Aorta (tissue), 5 donors: ENCODE results near the gene DYNC2LI1. TPM values are rescaled to one million over a fixed set of nuclear protein-coding genes. Genes with fewer than 3 reads are reported as not detected.
"Not testable (repeated sequence)": the region's sequence is repeated elsewhere in the genome, so short reads cannot be mapped to it uniquely, and the experiment has no call there.

Source experiments
- ATAC-seq: fragments of 200-7000 bp; cut with Tn5 transposase; one replicate; pipeline ENCODE4 v1.9.1; 2022; ENCODE audit warnings: moderate library complexity; ENCODE audit not compliant: low FRiP score
- DNase-seq, 2 donors: peaks; one replicate each; pipeline ENCODE4 v3.0.0-alpha.2; 2020
- H3K27ac ChIP-seq, 2 donors: one replicate each; pipeline ENCODE4 v1.5.1; 2013; ENCODE audit warnings: low read length in 2 of 2, mild to moderate bottlenecking in 2 of 2, moderate library complexity in 2 of 2, control low read depth in 1 of 2, inconsistent platforms in 1 of 2, low read depth in 1 of 2
- H3K27me3 ChIP-seq, 2 donors: one replicate each; pipeline ENCODE4 v1.6.1; 2013; ENCODE audit warnings: control low read depth in 1 of 2, low read length in 1 of 2, mild to moderate bottlenecking in 1 of 2, moderate library complexity in 1 of 2; ENCODE audit not compliant: insufficient read depth in 2 of 2, control insufficient read depth in 1 of 2
- H3K36me3 ChIP-seq, 2 donors: one replicate each; pipeline ENCODE4 v1.6.1; 2013; ENCODE audit warnings: control low read depth in 1 of 2, low read length in 1 of 2, mild to moderate bottlenecking in 1 of 2; ENCODE audit not compliant: insufficient read depth in 2 of 2, control insufficient read depth in 1 of 2
- H3K4me1 ChIP-seq, 2 donors: one replicate each; pipeline ENCODE4 v1.6.1; 2013; ENCODE audit warnings: low read length in 2 of 2, control low read depth in 1 of 2, mild to moderate bottlenecking in 1 of 2, moderate library complexity in 1 of 2; ENCODE audit not compliant: insufficient read depth in 2 of 2, control insufficient read depth in 1 of 2
- H3K4me3 ChIP-seq, 2 donors: one replicate each; pipeline ENCODE4 v1.5.1; 2013; ENCODE audit warnings: low read length in 2 of 2, control low read depth in 1 of 2, mild to moderate bottlenecking in 1 of 2
- H3K9me3 ChIP-seq: one replicate; pipeline ENCODE4 v1.6.1; 2013; ENCODE audit warnings: mild to moderate bottlenecking, low read length; ENCODE audit not compliant: control insufficient read depth
- WGBS, 2 donors: extraction: QIAGEN DNeasy Blood & Tissue Kit; methylation state at CpG; one replicate each; pipeline ENCODE4 v1.1.7; 2013; 5-methylcytosine and 5-hydroxymethylcytosine counted together
- intact Hi-C, 2 donors: fragments of 100-400 bp; cut with DNase I; formaldehyde crosslinking; loops; one replicate each; pipeline versions ENCODE4 v1.14.2 to v1.15.0; 2022
- long read RNA-seq, 2 donors: library from polyadenylated mRNA; unstranded; transcript quantifications; one replicate each; pipeline ENCODE4 v2.0.0, GENCODE V29; 2020 to 2021
- polyA plus RNA-seq, 2 donors: library from polyadenylated mRNA; stranded (reverse); fragments of 200-250 nt; gene quantifications; one replicate each; pipeline ENCODE4 v1.2.3, GENCODE V29; 2013
- total RNA-seq, 2 donors: library from RNA; stranded (reverse); fragmentation: NEBNext Ultra II Directional; extraction: Animal tissue kit (Norgen Biotek cat#: 25700); gene quantifications; one replicate each; pipeline ENCODE4 v1.2.1, GENCODE V29; 2021
- donor health status: healthy with polysubstance abuse.
- donor health status: Bipolar disorder and iron deficiency.
- donor health status: DM: no; HTN: no; CAD: no.
- donor health status: DM: no; HTN: no; CAD: no.
- donor health status: DM: yes; HTN: yes; CAD: no.

The DYNC2LI1 gene
- total RNA-seq = 10 to 100 TPM in 1 of 2 donors, 1 to 10 TPM in 1; 8.8 to 24.6 TPM
- 10 to 100 TPM; 30.2 to 44.3 TPM for polyA plus RNA-seq
- long read RNA-seq, donor 1, transcript DYNC2LI1-201 (13 exons, 1,399 nt) = major isoform, 6 of 14 reads
- long read RNA-seq, donor 1, partial matches to known transcripts = 3 of 14 reads
- long read RNA-seq, donor 1, other reads (novel, unspliced or antisense) = 3 of 14 reads
- long read RNA-seq, donor 2, partial matches to known transcripts = 1 of 8 reads
- long read RNA-seq, donor 2, other reads (novel, unspliced or antisense) = 4 of 8 reads

DNA sequence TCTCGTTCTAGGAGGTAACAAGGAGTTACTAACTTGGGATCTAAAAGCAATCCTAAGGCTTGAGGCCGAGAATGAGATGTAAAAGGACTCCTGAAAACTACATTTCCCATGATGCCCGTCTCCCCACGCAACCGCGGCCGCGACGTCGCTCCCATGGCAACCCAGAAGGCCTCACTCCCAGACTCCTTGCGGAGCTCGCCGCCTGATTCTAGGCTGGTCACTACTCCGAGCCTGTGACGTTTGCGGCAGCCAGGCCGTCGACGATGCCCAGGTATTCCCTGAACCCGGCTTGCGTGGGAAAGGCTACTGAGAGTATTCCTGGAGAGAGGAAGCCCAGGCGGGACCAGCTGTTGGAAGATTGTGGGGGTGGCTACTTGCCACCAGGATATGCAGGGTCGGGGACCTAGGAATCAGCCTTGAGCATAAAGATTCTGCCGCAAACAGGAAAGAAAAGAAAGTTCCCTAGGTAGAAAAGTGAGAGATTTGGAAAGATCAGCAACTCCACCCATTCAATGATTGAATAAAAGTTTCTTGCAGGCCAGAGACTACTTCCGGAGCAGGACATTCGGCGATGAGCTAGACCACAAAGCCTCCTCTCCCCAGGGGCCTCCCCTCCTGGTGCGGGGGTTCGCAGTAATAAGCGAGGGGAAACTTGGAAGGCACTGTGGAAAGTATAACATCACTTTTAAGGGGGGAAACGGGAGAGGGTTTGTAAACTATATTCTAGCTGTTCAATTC, at the start of gene DYNC2LI1:
TSS of gene DYNC2LI1 (plus strand) at position 164 of the 738 bp plus-strand sequence. CDS start at position 264, 100 bp downstream.
- DNase-seq (peak; percentile 91 to 94), ATAC-seq (peak; percentile 98)
- WGBS, 2 donors = 0 to 1% methylated on average over 31 of the region's 31 CpGs
- intact Hi-C loops = no loop called here
- no peaks in the 10 kb centered on the region for H3K4me1 ChIP-seq
- peak within 1 kb of the TSS; percentile 68 to 69 for H3K4me3 ChIP-seq
- H3K36me3 ChIP-seq = peaks cover 0 to 2% of the 10 kb centered on the region in 2 donors
- H3K27me3 ChIP-seq = no peaks in the 10 kb centered on the region
- peak within 1 kb of the TSS in 1 of 2 donors; percentile 60 for H3K27ac ChIP-seq
- H3K9me3 ChIP-seq = no peaks in the 10 kb centered on the region

DNA sequence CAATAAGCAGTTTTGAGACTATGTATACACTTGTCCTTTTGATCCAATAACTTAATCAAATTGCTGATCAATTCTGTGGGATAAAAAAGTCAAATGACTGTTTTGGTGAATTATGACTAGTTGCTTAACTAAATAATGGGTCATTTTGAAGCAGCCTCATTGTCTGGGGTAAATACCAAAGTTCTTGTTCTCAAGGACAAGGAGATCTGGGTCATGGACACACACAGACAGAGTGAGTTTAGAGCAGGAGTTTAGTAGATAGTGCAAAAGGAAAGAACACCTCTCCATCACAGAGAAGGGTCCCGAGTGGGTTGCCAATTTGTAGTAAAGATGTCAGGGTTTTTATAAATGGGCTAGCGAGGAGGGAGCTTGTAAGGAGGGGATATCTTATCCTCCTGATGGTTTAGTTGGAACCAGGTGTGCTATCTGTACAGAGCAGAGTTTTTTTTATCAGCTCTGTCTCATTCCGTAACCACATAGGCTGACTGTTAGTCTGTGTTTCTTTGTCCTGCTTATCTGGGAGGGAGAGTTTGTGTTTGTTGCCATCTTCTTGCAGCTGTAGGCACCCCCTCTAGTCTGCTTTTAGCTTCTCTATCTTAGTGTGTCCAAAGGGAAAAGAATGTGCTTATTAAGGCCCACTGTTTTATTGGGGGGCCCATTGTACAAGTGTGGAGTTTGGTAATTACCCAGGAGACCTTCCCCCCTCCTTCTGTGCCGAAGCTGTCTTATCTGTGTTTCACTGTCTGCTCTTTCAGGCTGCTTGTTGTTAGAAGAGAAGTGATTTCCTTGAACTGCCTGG, 48.9 kb upstream of the DYNC2LI1 start:
- Histone ChIP-seq H3K27ac (no peak overlapping the region), H3K27me3 (no peaks in the 10 kb centered on the region), H3K4me1 (no peaks in the 10 kb centered on the region), H3K36me3 (peaks cover 0 to 2% of the 10 kb centered on the region in 2 donors), H3K9me3 (no peaks in the 10 kb centered on the region), H3K4me3 (no peak overlapping the region)
- ATAC-seq = no peak
- WGBS, 2 donors = 78 to 81% methylated on average over 4 of the region's 4 CpGs
- no peak for DNase-seq
- intact Hi-C loops = no loop called here

DNA sequence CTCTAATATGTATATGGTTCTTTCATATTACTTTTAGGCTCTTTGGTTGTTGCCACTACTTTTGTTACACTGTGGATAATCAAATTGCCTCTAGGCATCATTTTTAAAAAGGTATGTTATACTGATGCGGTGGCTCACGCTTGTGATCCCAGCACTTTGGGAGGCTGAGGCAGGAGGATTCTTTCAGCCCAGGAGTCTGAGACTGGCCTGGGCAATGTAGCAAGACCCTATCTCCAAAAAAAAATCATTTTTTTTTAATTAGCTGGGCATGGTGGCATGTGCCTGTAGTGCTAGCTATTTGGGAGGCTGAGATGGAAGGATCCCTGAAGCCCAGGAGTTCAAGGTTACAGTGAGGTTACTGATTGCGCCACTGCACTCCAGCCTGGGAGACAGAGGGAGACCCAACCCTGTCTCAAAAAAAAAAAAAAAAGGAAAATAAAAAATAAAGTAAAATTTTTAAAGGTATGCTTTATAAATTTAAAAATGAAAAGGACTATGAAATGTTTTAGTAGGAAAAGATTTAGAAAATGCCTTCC, 48.1 kb upstream of the DYNC2LI1 start:
- Histone ChIP-seq H3K9me3 (no peaks in the 10 kb centered on the region), H3K27ac (no peak overlapping the region), H3K36me3 (peaks cover 0 to 2% of the 10 kb centered on the region in 2 donors), H3K4me3 (no peak overlapping the region), H3K27me3 (no peaks in the 10 kb centered on the region), H3K4me1 (no peaks in the 10 kb centered on the region)
- no peak for DNase-seq
- ATAC-seq = no peak
- 97 to 99% methylated on average over 3 of the region's 3 CpGs for WGBS, 2 donors
- intact Hi-C loops = no loop called here

DNA sequence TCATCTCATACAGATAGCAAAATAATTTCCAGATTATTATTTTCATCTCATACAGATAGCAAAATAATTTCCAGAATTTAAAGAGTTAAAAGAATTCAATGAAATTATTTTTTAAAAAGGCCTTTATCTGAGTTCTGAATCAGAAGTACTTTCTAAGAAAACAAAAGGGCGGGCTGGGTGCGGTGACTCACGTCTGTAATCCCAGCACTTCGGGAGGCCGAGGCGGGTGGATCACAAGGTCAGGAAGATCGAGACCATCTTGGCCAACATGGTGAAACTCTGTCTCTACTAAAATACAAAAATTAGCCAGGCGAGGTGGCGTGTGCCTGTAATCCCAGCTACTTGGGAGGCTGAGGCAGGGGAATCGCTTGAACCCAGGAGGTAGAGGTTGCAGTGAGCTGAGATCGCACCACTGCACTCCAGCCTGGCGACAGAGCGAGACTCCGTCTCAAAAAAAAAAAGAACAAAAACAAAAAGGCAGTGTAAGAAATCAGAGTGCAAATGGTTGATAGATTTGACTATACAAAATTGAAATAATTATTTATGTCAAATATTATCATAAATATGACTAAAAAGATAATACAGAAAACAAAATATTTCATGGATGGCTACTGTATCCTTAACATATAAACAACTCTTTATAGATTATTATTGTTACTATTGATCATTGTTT, 46.7 kb upstream of the DYNC2LI1 start:
- ATAC-seq, H3K36me3 ChIP-seq, H3K4me1 ChIP-seq, DNase-seq, H3K27ac ChIP-seq, H3K4me3 ChIP-seq, intact Hi-C loops, H3K27me3 ChIP-seq, H3K9me3 ChIP-seq: not testable (repeated sequence)
- WGBS, 2 donors = 73 to 75% methylated on average over 14 of the region's 14 CpGs

DNA sequence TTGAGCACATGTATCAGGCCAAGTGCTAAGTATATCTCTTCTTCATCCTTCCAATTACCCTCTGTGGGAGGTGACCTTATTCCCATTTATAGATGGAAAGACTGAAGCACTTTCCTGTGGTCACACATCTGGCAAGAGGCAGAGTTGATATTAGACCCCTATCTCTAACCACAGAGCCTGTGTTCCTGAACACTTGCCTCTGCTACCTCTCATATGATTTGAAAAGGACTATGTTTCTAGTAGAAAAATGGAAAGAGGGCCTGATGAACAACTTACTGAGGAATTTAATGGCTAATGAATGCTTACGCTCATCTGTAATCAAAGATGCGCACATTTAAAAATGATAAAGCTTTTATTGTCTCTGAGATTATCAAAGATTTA, 46.2 kb upstream of the DYNC2LI1 start:
- Histone ChIP-seq H3K36me3 (peaks cover 0 to 2% of the 10 kb centered on the region in 2 donors), H3K27me3 (no peaks in the 10 kb centered on the region), H3K4me1 (no peaks in the 10 kb centered on the region), H3K4me3 (no peak overlapping the region), H3K9me3 (no peaks in the 10 kb centered on the region), H3K27ac (no peak overlapping the region)
- ATAC-seq (no peak), DNase-seq (no peak)
- intact Hi-C loops = no loop called here
- WGBS, 2 donors = 96 to 98% methylated on average over 2 of the region's 2 CpGs

DNA sequence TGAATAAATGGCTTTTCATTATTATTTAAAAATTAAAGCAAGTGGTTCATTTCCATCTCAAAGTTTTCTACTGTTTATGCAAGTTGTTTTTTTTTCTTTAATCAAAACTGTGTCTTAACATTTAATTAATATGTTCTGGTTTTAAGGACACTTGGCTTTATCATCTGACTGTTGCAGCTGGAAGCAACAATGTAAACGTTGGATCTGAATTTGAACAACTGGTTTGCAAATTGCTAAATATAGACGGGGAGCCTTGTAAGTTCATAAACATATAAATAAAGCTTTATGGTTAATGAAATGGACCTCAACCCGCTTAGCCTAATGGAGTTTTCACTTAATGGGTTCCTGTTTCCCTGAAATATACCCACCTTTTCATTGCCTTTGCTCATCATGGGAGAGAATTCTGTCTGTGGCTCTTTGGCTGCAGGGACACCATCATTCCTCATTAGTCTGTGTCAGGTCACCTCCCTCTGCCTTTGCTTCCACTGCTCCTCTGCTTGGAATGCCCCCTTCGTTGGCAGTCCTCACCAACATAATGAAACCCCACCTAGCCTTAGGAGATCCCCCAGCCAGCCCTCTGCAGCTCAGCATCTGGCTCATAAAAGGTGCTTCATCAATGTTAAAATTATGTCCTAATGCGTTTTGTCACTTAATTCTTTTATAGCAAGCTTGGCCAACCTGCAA, 44.2 kb upstream of the DYNC2LI1 start:
- H3K27me3 ChIP-seq = no peaks in the 10 kb centered on the region
- WGBS, 2 donors = 64 to 67% methylated on average over 5 of the region's 5 CpGs
- H3K4me3 ChIP-seq = no peak overlapping the region
- no peaks in the 10 kb centered on the region for H3K9me3 ChIP-seq
- ATAC-seq = no peak
- intact Hi-C loops = no loop called here
- DNase-seq = no peak
- H3K36me3 ChIP-seq = peaks cover 0 to 4% of the 10 kb centered on the region in 2 donors
- H3K27ac ChIP-seq = no peak overlapping the region
- H3K4me1 ChIP-seq = no peaks in the 10 kb centered on the region

DNA sequence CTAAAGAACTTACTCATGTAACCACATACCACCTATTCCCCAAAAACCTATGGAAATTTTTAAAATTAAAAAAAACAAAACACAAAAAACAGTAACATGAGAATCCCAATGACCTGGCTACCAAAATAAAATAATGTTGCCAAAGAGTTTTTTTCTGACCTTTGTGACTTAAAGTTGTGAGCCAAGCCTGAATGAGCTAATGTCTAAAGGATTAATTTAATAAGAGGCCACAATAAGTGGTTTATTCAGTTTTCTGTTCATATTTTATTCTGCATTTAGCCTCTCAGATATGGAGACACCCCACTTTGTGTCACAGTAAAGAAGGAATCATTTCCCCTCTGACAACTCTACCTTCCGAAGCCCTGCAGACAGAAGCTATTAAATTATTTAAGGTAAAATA, 42.6 kb upstream of the DYNC2LI1 start:
- DNase-seq = no peak
- H3K4me3 ChIP-seq = no peak overlapping the region
- H3K9me3 ChIP-seq = no peaks in the 10 kb centered on the region
- intact Hi-C loops = no loop called here
- no peak overlapping the region for H3K27ac ChIP-seq
- H3K36me3 ChIP-seq = peaks cover 0 to 4% of the 10 kb centered on the region in 2 donors
- 96 to 98% methylated on average over 1 of the region's 1 CpG for WGBS, 2 donors
- ATAC-seq = no peak
- H3K27me3 ChIP-seq = no peaks in the 10 kb centered on the region
- H3K4me1 ChIP-seq = no peaks in the 10 kb centered on the region

DNA sequence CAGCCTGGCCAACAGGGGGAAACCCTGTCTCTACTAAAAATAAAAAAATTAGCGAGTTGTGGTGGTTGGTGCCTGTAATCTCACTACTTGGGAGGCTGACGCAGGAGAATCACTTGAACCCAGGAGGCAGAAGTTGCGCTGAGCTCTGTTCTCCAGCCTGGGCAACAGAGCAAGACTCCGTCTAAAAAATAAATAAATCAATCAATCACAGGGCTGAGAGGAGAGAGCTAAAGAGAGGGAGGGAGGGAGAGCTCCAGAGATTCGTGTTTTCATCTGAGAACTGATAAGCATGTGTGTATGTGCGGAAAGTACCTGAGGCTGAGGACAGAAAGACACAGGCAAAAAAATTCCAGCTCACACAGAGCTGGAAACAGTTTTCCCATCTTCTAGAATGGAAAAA, 37.2 kb upstream of the DYNC2LI1 start:
- Histone ChIP-seq H3K27me3 (no peaks in the 10 kb centered on the region), H3K4me1 (no peaks in the 10 kb centered on the region), H3K27ac (peak overlapping the region in 1 of 2 donors; percentile 62), H3K4me3 (no peak overlapping the region), H3K9me3 (no peaks in the 10 kb centered on the region), H3K36me3 (peaks cover 0 to 2% of the 10 kb centered on the region in 2 donors)
- intact Hi-C loops = no loop called here
- WGBS, 2 donors = 85 to 87% methylated on average over 6 of the region's 6 CpGs
- no peak for DNase-seq
- ATAC-seq = no peak
